Activated CD8-positive, alpha-beta memory T cell treated with anti-CD3 and anti-CD28 coated beads for 1 hour (primary cell): ENCODE measurements around the gene DLGAP1.
"Not testable (repeated sequence)": the region's sequence is repeated elsewhere in the genome, so short reads cannot be mapped to it uniquely, and the experiment has no call there.

ENCODE experiments used
- DNase-seq, 2 donors: peaks; one replicate each; pipeline ENCODE4 v3.0.0-alpha.2; 2020; ENCODE audit warnings: low read depth in 1 of 2; ENCODE audit errors: extremely low read depth in 1 of 2

Gene DLGAP1

GRCh38 chr18:3494569-3494968 is 960.5 kb downstream of the DLGAP1 start:
- no peak for DNase-seq

DNA sequence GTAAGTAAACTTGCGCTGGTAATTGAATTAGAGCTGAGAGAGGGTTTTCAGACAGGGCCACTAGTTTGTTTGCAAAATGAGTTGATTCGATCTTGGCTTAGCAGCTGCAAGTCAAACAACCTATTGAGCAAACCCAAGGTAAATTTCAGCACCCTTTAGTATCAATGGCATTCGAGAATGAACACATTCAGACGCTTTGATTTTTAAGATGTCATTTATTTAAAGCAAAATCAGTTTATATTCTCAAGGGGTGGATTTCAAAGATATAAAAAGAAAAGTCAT is 960.9 kb downstream of the DLGAP1 start:
- DNase-seq: no peak

DNA sequence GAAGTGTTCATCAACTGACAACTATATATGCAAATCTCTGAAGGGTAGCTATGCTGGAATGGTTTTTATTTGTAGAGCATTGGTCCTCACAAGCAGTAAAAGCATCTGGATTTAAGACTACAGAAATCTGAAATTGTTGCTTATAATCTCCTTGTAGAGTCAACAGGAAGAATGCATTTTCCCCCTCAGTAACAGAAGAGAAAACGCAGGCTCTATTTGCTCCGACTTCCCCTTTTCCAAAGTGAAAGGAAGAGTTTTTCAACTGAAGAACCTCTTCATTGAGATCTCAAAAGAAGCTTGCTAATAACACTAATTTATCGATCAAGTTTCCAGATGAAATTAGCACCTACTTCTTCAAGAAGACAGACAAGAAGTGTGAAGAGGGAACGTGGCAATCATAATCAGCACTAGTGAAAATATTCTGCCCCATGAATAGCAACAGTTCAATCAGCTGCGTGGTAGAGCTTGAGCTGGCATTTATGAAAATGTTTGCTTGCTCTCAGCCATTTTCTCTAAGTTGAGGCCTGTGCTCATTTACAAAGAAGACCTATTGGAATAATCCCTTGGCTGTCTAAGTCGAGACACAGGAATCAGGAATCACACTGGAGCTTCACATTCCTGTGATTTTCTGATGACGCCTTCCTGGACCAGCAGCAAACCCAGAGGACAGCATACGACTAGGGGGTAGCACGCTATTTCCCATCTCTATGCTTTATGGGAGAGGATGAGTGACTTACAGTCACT is 961.4 kb downstream of the DLGAP1 start:
- no peak for DNase-seq

GRCh38 chr18:3492721-3493120 is 962.4 kb downstream of the DLGAP1 start:
- no peak for DNase-seq

- DNase-seq: no peak
Observed at GRCh38 chr18:3491981-3492555, 963.0 kb downstream of the DLGAP1 start.

DNA sequence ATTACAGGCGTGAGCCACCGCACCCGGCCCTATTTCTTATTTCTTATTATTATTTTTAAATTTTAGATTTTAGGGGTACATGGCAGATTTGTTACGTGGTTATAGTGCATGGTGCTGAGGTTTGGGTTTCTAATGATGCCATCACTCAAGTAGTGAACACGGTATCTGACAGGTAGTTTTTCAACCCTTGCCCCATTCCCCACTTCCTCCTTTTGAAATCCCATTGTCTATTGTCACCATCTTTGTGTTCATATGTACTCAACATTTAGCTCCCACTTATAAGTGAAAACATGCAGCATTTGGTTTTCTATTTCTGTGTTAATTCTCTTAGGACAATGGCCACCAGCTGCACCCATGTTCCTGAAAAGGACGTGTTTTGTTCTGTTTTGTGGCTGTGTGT is 965.6 kb downstream of the DLGAP1 start:
- no peak for DNase-seq

DNA sequence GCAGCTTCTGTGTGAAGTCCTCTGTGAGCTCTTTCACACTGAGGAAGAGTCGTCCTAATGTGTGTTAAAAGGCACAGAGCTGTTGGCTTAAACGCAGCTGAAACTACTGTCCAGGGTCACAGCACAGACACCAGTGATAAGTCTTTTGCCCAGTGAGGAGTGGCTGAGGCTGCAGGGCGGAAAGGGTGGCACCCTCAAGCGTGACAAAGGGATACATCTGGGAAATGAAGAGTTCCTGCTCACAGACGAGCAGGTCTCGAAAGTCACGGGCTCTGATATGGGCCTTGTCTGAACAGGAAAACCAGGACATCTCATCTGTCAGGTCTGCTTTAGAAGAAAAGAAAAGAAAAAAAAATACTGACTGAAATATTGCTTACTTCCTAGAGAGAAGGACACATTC is 968.6 kb downstream of the DLGAP1 start:
- no peak for DNase-seq

GRCh38 chr18:3485153-3486149 is 969.7 kb downstream of the DLGAP1 start:
- no peak for DNase-seq

DNA sequence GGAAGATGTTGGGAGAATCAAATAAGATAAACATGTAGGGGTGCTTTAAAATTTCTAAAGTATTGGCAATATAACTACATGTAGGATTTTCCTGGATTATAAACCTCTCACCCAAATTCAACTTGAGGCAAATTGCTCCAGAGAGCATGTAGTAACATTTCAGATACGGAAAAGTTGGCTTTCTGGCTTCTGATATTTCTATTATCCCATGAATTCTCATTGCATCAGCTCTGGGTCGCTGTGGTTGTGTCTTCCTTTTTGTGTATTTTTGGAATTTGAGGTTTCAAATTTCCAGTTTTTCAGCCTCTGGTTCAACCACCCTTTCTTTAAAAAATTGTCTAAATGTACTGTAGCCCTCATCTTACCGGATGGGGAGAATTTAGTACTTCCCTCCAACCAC is 972.8 kb downstream of the DLGAP1 start:
- DNase-seq: no peak

GRCh38 chr18:3481696-3482210 is 973.4 kb downstream of the DLGAP1 start:
- no peak for DNase-seq

DNA sequence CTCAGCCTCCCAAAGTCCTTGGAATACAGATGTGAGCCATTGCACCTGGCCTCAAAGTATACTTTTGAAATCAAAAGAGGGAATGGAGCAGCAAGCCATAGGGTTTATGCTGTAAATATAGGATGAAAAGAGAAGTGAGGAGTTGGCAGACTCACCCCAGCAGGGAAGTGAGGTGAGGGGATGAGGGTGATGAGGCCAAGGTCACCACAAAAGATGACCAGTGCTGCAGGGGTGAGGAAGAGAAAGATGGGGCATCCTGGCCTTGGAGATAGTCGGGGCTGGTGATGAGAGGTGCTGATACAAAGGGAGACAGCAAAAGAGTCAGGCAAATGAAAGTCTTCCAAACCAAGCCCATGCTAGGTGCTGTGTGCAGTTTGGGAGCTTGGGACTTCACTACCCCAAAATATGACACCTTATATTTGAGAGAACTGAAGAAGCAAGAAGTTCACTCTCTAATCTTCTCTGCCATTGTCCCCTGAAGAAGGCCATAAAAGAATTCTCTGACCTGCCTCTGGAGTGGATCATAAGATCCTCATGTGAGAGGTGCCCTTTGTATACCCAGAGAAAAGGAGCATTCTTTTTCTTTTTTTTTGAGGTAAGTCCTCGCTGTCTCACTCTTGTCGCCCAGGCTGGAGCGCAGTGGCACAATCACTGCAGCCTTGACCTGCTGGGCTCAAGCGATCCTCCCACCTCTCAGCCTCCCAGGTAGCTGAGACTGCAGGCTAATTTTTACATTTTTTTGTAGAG is 974.1 kb downstream of the DLGAP1 start:
- no peak for DNase-seq

DNA sequence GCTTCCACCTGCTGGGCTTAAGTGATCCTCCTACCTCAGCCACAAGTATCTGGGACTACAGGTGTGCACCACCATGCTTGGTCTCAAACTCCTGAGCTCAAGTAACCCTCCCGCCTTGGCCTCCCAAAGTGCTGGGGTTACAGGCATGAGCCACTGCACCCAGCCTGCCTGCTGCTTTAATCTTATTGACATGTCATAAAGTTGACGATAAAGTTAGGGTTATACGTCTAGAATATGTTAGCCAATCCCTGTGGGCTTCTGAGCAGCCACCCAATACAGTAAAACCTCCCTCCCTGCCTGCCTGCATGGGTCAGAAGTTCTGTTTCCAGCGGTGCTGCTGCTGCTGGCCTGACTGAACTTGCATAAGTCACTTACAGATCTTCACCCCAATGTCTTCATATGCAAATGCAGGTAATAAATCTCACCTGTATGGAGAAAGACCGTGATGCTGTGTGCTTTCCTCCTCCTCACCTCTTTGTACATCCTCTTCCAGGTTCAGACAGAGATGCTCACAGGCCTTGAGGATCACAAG is 975.1 kb downstream of the DLGAP1 start:
- DNase-seq: no peak

DNA sequence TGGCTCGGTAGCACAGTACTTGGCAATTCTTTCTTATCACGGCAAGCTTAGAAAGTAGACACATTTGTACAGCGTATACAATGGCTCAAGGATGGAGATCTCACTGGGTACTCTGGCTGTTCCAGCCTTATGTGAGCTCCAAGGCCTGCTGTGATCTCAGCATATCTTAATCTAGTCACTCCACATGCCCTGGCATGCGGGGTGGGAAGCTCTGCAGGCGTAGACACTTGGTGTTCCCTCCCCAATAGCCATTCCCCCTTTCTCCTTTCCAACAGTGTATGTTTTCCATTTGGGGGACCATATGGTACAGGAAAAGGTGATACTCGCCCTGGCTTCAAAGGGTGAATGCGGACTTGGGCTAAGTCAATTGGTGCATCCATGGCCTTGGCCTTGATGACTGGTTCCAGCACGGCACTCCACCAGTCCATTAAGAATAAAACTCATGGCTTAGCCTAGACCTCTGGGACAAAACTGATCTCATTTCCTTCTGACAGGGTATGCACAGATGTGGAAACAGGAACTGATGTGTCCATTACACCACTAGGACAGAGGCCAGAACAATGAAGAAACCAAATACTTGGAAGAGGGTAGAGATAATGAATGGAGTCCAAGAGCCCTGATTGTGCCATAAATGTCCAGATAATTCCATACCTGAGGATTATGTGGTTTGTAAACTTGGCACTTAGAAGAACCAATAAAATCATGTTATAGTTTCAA is 976.7 kb downstream of the DLGAP1 start:
- DNase-seq: no peak

GRCh38 chr18:3472681-3473544 is 982.2 kb downstream of the DLGAP1 start:
- no peak for DNase-seq

DNA sequence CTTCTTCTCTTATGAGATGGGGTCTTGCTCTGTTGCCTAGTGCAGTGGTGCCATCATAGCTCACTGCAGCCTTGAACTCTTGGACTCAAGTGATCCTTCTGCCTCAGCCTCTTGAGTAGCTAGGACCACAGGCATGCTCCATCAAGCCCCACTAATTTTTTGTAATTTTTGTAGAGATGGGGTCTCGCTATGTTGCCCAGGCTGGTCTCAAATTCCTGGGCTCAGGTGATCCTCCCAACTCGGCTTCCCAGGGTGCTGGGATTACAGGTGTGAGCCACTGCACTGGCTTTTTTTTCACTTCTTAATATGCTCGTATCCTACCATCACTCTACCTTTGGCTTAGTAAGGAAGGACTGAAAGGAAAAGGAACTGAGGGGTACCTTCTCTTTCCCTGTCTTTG is 983.0 kb downstream of the DLGAP1 start:
- DNase-seq: not testable (repeated sequence)

- no peak for DNase-seq
Observed at GRCh38 chr18:3471141-3471648, 983.9 kb downstream of the DLGAP1 start.

- no peak for DNase-seq
Observed at GRCh38 chr18:3468833-3469232, 986.3 kb downstream of the DLGAP1 start.

DNA sequence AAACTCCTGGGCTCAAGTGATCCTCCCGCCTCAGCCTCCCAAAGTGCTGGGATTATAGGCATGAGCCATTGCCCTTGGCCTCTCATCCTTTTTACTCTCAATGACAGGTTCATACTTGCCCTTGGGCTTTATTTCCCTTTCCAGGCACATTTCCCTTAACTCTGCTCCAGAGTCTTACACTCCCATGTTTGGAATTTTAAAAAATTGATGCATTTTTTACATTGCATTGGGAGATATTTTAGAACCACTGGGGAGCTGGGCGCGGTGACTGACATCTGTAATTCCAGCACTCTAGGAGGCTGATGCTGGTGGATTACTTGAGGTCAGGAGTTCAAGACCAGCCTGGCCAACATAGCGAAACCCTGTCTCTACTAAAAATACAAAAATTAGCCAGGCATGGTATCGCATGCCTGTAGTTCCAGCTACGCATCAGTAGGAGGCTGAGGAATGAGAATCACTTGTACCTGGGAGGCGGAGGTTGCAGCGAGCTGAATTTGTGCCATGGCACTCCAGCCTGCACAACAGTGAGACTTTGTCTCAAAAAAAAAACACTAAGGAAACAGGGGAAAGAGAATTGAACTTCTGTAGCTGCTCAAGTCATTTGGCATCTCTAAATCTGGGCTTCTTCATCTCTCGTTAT is 986.9 kb downstream of the DLGAP1 start:
- DNase-seq: no peak
